NCI-H1436 treated with DMSO at 0.1 percent for 48 hours (cell line): Measurements from ENCODE around the gene XPO6.

Source experiments
- DNase-seq: peaks from one replicate; lab custom pipeline; 2025; lab: John Stamatoyannopoulos, UW

XPO6 gene

GRCh38 chr16:28110479-28110878 lies 101.3 kb downstream of the XPO6 start:
- DNase-seq = no peak

GRCh38 chr16:28110074-28110473 lies 101.7 kb downstream of the XPO6 start:
- DNase-seq = no peak

GRCh38 chr16:28108590-28109247 lies 103.0 kb downstream of the XPO6 start:
- no peak for DNase-seq

- no peak for DNase-seq
Measured at GRCh38 chr16:28107232-28107631, 104.5 kb downstream of the XPO6 start.

GRCh38 chr16:28106467-28107215 lies 105.1 kb downstream of the XPO6 start:
- DNase-seq = no peak

- no peak for DNase-seq
Measured at GRCh38 chr16:28105954-28106353, 105.8 kb downstream of the XPO6 start.

GRCh38 chr16:28105297-28105696 lies 106.5 kb downstream of the XPO6 start:
- DNase-seq = no peak

GRCh38 chr16:28104404-28104803 lies 107.4 kb downstream of the XPO6 start:
- no peak for DNase-seq

- no peak for DNase-seq
Measured at GRCh38 chr16:28103516-28104170, 108.1 kb downstream of the XPO6 start.

GRCh38 chr16:28101533-28101890 lies 110.3 kb downstream of the XPO6 start:
- DNase-seq = no peak

GRCh38 chr16:28100810-28101532 lies 110.8 kb downstream of the XPO6 start:
- DNase-seq = no peak

- DNase-seq = no peak
Measured at GRCh38 chr16:28098959-28099945, 112.5 kb downstream of the XPO6 start.

GRCh38 chr16:28098171-28098958 lies 113.4 kb downstream of the XPO6 start:
- DNase-seq = no peak

- no peak for DNase-seq
Measured at GRCh38 chr16:28096983-28097899, 114.5 kb downstream of the XPO6 start.

- no peak for DNase-seq
Measured at GRCh38 chr16:28093385-28093725, 118.4 kb downstream of the XPO6 start.

- no peak for DNase-seq
Measured at GRCh38 chr16:28092721-28093384, 118.9 kb downstream of the XPO6 start.

GRCh38 chr16:28091656-28092055 lies 120.1 kb downstream of the XPO6 start:
- DNase-seq = no peak

- no peak for DNase-seq
Measured at GRCh38 chr16:28090646-28091377, 121.0 kb downstream of the XPO6 start.
